Measurements from ENCODE around the gene SLC38A6. TPM values are rescaled to one million over a fixed set of nuclear protein-coding genes. Genes with fewer than 3 reads are reported as not detected.

The SLC38A6 gene
- total and polyA plus RNA-seq, 2 of the 8 experiments (the other 6 are each of a cell fraction or from before 2014, with no cell fraction given) = 8.1 to 9.8 TPM

DNA sequence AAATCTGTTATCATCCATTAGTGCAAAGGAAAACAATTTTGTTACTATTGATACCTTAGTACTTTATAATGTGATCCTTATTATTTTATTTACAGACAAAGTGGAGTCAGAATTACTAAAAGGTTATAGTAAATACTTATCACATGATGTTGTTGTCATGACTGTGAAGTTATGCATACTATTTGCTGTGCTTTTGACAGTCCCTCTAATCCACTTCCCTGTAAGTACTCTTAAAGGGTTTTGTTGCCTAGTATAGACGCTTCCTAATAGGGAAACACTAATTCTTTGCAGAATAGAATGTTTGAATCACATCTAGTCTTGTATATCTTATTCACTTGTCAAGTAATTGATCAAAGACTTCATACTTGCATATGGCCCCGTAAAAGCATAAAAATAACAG is 69.4 kb downstream of the SLC38A6 start:
- TF ChIP-seq EGR1 (IDR thresholded peaks at IDR 0.05; ENCODE audit: borderline replicate concordance, low read depth, low read length) = no peak
- no peak for TF ChIP-seq KDM5A (IDR thresholded peaks at IDR 0.05; ENCODE audit: low read length)
- no peak for TF ChIP-seq RNF2 (IDR thresholded peaks at IDR 0.05; ENCODE audit: borderline replicate concordance, low read depth, low read length, missing control alignments, poor library complexity, severe bottlenecking)
- TF ChIP-seq, protein P1, sequence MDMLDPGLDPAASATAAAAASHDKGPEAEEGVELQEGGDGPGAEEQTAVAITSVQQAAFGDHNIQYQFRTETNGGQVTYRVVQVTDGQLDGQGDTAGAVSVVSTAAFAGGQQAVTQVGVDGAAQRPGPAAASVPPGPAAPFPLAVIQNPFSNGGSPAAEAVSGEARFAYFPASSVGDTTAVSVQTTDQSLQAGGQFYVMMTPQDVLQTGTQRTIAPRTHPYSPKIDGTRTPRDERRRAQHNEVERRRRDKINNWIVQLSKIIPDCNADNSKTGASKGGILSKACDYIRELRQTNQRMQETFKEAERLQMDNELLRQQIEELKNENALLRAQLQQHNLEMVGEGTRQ (IDR thresholded peaks at IDR 0.05; ENCODE audit: low read length) = no peak
- CTCF ChIA-PET (ENCODE audit: partially characterized antibody) = interaction anchor here (0.8 kb wide), 1 partner anchor 11 kb away, joined by 4 read pairs; no protein-coding TSS in a partner anchor

More for the DNA sequence above, 69.4 kb downstream of the SLC38A6 start:
- H2AK5ac ChIP-seq (ENCODE audit: low read depth, low read length) = no peak overlapping the region
- no peak overlapping the region for H3K56ac ChIP-seq (replicated peaks; ENCODE audit: insufficient read length, low read depth, low read length)
- H2BK5ac ChIP-seq (ENCODE audit: low read depth, low read length) = no peak overlapping the region
- no peaks in the 10 kb centered on the region for H4K20me1 ChIP-seq (replicated peaks in 1 of 2; ENCODE audit: control insufficient read depth in 1 of 2, insufficient read depth in 2 of 2, low read length in 2 of 2)
- H4K5ac ChIP-seq (ENCODE audit: insufficient read length, low read depth, low read length) = no peak overlapping the region
- H3K79me1 ChIP-seq (ENCODE audit: low read depth, low read length) = no peaks in the 10 kb centered on the region
- POLR2A ChIA-PET (ENCODE audit: partially characterized antibody) = interaction anchor here (1.3 kb wide), 1 partner anchor 9 kb away, joined by 3 read pairs; no protein-coding TSS in a partner anchor
- H2BK15ac ChIP-seq (ENCODE audit: low read length) = no peak overlapping the region
- 96% methylated on average over 2 of the region's 2 CpGs; no CpG with 5 or more reads in 1 of the 2 experiments for WGBS, 2 experiments (ENCODE audit: extremely low coverage in 1 of 2, insufficient coverage in 1 of 2, insufficient read length in 1 of 2, insufficient replicate concordance in 2 of 2, low coverage in 1 of 2, low lambda C conversion rate in 2 of 2, missing lambda C conversion rate in 1 of 2)
- H3K27me3 ChIP-seq (replicated peaks in 1 of 4; ENCODE audit: control insufficient read depth in 3 of 4, extremely low read depth in 1 of 4, insufficient read depth in 3 of 4, low read length in 3 of 4) = no peaks in the 10 kb centered on the region
- H2AFZ ChIP-seq (ENCODE audit: low read length) = no peak overlapping the region
- no peak overlapping the region for H3K4ac ChIP-seq (replicated peaks; ENCODE audit: insufficient read length, low read depth, low read length)
- no peak overlapping the region for H3K9ac ChIP-seq (replicated peaks in 1 of 4; ENCODE audit: extremely low read depth in 1 of 4, low read depth in 3 of 4, low read length in 3 of 4)
- H2BK20ac ChIP-seq (ENCODE audit: low read length) = no peak overlapping the region
- peaks cover 0 to 3% (median 0%) of the 10 kb centered on the region in 4 experiments; a peak in 3 of 7 replicates for H3K4me1 ChIP-seq (replicated peaks in 1 of 4; ENCODE audit: control insufficient read depth in 3 of 4, insufficient read depth in 4 of 4, low read length in 3 of 4)
- H3K4me2 ChIP-seq (ENCODE audit: insufficient read depth in 1 of 2, low read depth in 2 of 2, low read length in 2 of 2) = no peak overlapping the region
- H3K9me3 ChIP-seq (ENCODE audit: insufficient read depth in 2 of 2, low read depth in 1 of 2, low read length in 1 of 2) = no peaks in the 10 kb centered on the region
- no peaks in the 10 kb centered on the region for H3K79me2 ChIP-seq (ENCODE audit: control insufficient read depth in 1 of 2, insufficient read depth in 2 of 2, low read length in 2 of 2)
- H3K23ac ChIP-seq (ENCODE audit: insufficient read length) = no peak overlapping the region
- H2BK12ac ChIP-seq (ENCODE audit: low read depth, low read length) = no peak overlapping the region
- H3K23me2 ChIP-seq (ENCODE audit: low read depth, low read length) = no peaks in the 10 kb centered on the region
- no peak overlapping the region for H3K18ac ChIP-seq (ENCODE audit: extremely low read depth, low read length)
- no peak overlapping the region for H2BK120ac ChIP-seq (replicated peaks; ENCODE audit: low read depth, low read length)
- no peaks in the 10 kb centered on the region; a peak in 1 of 8 replicates for H3K36me3 ChIP-seq (ENCODE audit: control insufficient read depth in 2 of 4, insufficient read depth in 4 of 4, low read length in 3 of 4)
- FAIRE-seq (no peak), DNase-seq (ENCODE audit: low read depth in 1 of 2, low spot score in 2 of 2) (no peak)
- H4K8ac ChIP-seq (ENCODE audit: extremely low read depth, insufficient read depth, low read length) = no peak overlapping the region
- H3K14ac ChIP-seq (ENCODE audit: insufficient read length) = no peak overlapping the region
- H3K27ac ChIP-seq (ENCODE audit: low read depth, low read length) = no peak overlapping the region
- H4K91ac ChIP-seq (replicated peaks; ENCODE audit: insufficient read length, low read length) = no peak overlapping the region
- H3K4me3 ChIP-seq (ENCODE audit: extremely low read depth in 1 of 4, insufficient read depth in 2 of 4, low read depth in 3 of 4, low read length in 4 of 4) = no peak overlapping the region
